GM21360 (cell line): ENCODE results near the gene TESK2.

Experiments
- ATAC-seq: cut with Tn5 transposase; IDR thresholded peaks from one replicate; pipeline ENCODE4 v1.9.1; 2021; ENCODE audit warnings: mild to moderate bottlenecking, moderate library complexity; ENCODE audit not compliant: unreplicated experiment

TESK2 gene

GRCh38 chr1:45317166-45317565, 173.8 kb downstream of the TESK2 start:
- ATAC-seq: no peak

- ATAC-seq: no peak
Measured at GRCh38 chr1:45314266-45314665, 176.7 kb downstream of the TESK2 start.

- no peak for ATAC-seq
Measured at GRCh38 chr1:45306905-45307304, 184.1 kb downstream of the TESK2 start.

DNA sequence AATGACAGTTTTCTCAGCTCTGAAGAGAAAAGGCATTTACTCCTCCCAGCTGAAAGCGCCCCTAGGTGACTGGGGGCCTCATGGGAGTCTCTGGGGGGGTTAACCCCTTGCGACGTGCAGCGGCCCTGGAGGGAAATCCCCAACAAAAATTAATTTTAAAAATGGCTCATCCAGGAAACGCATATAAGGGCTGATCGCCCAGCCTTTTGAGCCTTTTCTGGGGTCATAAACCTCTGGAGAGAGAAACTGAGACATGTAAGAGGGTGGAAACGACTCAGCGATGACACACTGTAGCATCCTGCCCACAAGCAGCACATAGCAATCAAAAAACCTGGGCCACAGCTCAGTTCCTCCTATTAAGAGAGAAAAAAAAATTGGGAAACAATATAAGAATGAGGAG, 184.6 kb downstream of the TESK2 start:
- no peak for ATAC-seq

GRCh38 chr1:45305231-45305630, 185.7 kb downstream of the TESK2 start:
- no peak for ATAC-seq

- no peak for ATAC-seq
Measured at GRCh38 chr1:45304311-45305081, 186.5 kb downstream of the TESK2 start.

- ATAC-seq: peak; percentile 63
Measured at GRCh38 chr1:45303520-45304310, 187.2 kb downstream of the TESK2 start.

- ATAC-seq: no peak
Measured at GRCh38 chr1:45302505-45303150, 188.3 kb downstream of the TESK2 start.

DNA sequence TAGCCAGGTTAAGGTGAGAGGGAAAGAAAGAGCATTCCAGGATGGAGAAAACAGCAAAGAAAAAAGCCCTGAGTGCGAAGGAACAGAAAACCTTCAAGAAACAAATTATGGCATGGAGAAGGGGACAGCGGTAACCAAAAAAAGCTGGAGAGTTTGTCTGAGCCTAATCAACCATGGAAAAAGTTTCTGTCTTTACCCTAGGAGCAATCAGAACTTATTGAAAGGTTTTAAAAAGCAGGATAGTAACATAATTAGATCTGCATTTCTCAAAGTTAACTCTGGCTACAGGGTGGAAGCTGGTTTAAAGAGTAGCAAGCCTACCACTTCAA, 190.3 kb downstream of the TESK2 start:
- ATAC-seq: no peak

DNA sequence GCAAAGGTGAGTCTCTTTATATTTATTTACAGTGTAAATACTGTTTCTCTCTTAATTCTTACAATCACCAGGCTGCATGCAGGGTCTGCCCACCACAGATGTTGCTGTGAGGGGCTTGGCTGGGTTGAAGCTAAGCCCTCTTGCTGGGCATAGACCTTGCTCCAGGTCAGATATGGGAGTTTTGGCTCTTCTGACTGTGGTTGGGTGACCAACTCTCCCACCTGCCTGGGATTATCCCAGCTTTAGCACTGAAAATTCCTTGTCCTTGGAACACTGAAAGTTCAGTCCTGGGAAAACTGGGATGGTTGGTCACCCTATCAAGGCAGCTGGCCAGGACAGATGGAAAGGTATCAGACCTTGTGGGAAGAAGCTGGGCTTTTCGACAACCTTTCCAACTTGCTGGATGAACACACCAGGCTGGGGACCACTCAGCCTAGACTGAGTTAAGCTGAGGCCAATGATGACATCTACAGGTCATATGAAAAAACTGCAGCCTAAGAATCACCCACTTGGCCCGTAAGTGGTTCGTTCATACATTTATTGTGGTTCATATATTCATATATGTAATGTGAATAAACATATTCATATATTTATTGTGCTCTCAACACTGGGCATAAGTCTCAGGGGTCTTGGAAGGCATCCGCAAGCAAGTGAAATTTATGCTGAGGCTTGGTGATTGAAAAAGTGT, 190.8 kb downstream of the TESK2 start:
- ATAC-seq: no peak

- ATAC-seq: no peak
Measured at GRCh38 chr1:45299296-45299695, 191.7 kb downstream of the TESK2 start.

- ATAC-seq: no peak
Measured at GRCh38 chr1:45297666-45298356, 193.2 kb downstream of the TESK2 start.
